ENCODE results near the gene JSRP1. TPM values are rescaled to one million over a fixed set of nuclear protein-coding genes. Genes with fewer than 3 reads are reported as not detected.

JSRP1 gene
- total and polyA plus RNA-seq, 2 of the 8 experiments (the other 6 are each of a cell fraction or from before 2014, with no cell fraction given) = 0.24 to 0.56 TPM

GRCh38 chr19:2227415-2228156 is 28.6 kb downstream of the JSRP1 start:
- Histone ChIP-seq H3K14ac (ENCODE audit: insufficient read length) (no peak overlapping the region), H4K91ac (replicated peaks; ENCODE audit: insufficient read length, low read length) (no peak overlapping the region), H2AK5ac (ENCODE audit: low read depth, low read length) (no peak overlapping the region), H3K36me3 (ENCODE audit: control insufficient read depth in 2 of 4, insufficient read depth in 4 of 4, low read length in 3 of 4) (peaks cover 0 to 49% (median 14%) of the 10 kb centered on the region in 4 experiments), H3K4me1 (replicated peaks in 1 of 4; ENCODE audit: control insufficient read depth in 3 of 4, insufficient read depth in 4 of 4, low read length in 3 of 4) (no peaks in the 10 kb centered on the region), H3K56ac (replicated peaks; ENCODE audit: insufficient read length, low read depth, low read length) (no peak overlapping the region), H3K79me2 (ENCODE audit: control insufficient read depth in 1 of 2, insufficient read depth in 2 of 2, low read length in 2 of 2) (no peaks in the 10 kb centered on the region), H3K4me2 (ENCODE audit: insufficient read depth in 1 of 2, low read depth in 2 of 2, low read length in 2 of 2) (no peak overlapping the region), H4K5ac (ENCODE audit: insufficient read length, low read depth, low read length) (no peak overlapping the region), H3K9ac (replicated peaks in 1 of 4; ENCODE audit: extremely low read depth in 1 of 4, low read depth in 3 of 4, low read length in 3 of 4) (no peak overlapping the region), H3K18ac (ENCODE audit: extremely low read depth, low read length) (no peak overlapping the region), H4K20me1 (replicated peaks in 1 of 2; ENCODE audit: control insufficient read depth in 1 of 2, insufficient read depth in 2 of 2, low read length in 2 of 2) (peaks cover 0 to 16% of the 10 kb centered on the region in 2 experiments), H2BK120ac (replicated peaks; ENCODE audit: low read depth, low read length) (no peak overlapping the region), H3K27me3 (replicated peaks in 1 of 4; ENCODE audit: control insufficient read depth in 3 of 4, extremely low read depth in 1 of 4, insufficient read depth in 3 of 4, low read length in 3 of 4) (no peaks in the 10 kb centered on the region), H2BK5ac (ENCODE audit: low read depth, low read length) (no peak overlapping the region), H3K79me1 (ENCODE audit: low read depth, low read length) (no peaks in the 10 kb centered on the region), H3K27ac (ENCODE audit: low read depth, low read length) (no peak overlapping the region), H3K9me3 (ENCODE audit: insufficient read depth in 2 of 2, low read depth in 1 of 2, low read length in 1 of 2) (no peaks in the 10 kb centered on the region), H2AFZ (ENCODE audit: low read length) (no peak overlapping the region), H3K4me3 (ENCODE audit: extremely low read depth in 1 of 4, insufficient read depth in 2 of 4, low read depth in 3 of 4, low read length in 4 of 4) (no peak overlapping the region), H2BK15ac (ENCODE audit: low read length) (no peak overlapping the region), H4K8ac (ENCODE audit: extremely low read depth, insufficient read depth, low read length) (0 out of 2 replicates have a peak overlapping the region, but pooled peaks have one; percentile 51), H3K23ac (ENCODE audit: insufficient read length) (no peak overlapping the region), H3K23me2 (ENCODE audit: low read depth, low read length) (no peaks in the 10 kb centered on the region), H2BK12ac (ENCODE audit: low read depth, low read length) (no peak overlapping the region), H3K4ac (replicated peaks; ENCODE audit: insufficient read length, low read depth, low read length) (no peak overlapping the region), H2BK20ac (ENCODE audit: low read length) (no peak overlapping the region)
- 97% methylated on average over 25 of the region's 67 CpGs; no CpG with 5 or more reads in 1 of the 2 experiments for WGBS, 2 experiments (ENCODE audit: extremely low coverage in 1 of 2, insufficient coverage in 1 of 2, insufficient read length in 1 of 2, insufficient replicate concordance in 2 of 2, low coverage in 1 of 2, low lambda C conversion rate in 2 of 2, missing lambda C conversion rate in 1 of 2)
- CTCF ChIA-PET (ENCODE audit: partially characterized antibody) = interaction anchor here (0.6 to 4.4 kb wide), 6 partner anchors 9 to 108 kb away, joined by 3 to 19 read pairs (median 4); no protein-coding TSS in a partner anchor
- TF ChIP-seq ATF3 (IDR thresholded peaks at IDR 0.05; ENCODE audit: insufficient read depth, low read depth, low read length) = no peak
- TF ChIP-seq HDAC2 (IDR thresholded peaks at IDR 0.05; ENCODE audit: borderline replicate concordance in 1 of 2, low read depth in 2 of 2, low read length in 2 of 2) = no peak
- no peak for TF ChIP-seq RFX5 (IDR thresholded peaks at IDR 0.05; ENCODE audit: borderline replicate concordance, low read depth, low read length)
- no peak for TF ChIP-seq FOSL1 (IDR thresholded peaks at IDR 0.05; ENCODE audit: insufficient read depth, low read depth, low read length)
- no peak for TF ChIP-seq CHD2 (IDR thresholded peaks at IDR 0.05; ENCODE audit: low read length)
- TF ChIP-seq GTF2F1 (IDR thresholded peaks at IDR 0.05; ENCODE audit: borderline replicate concordance, low read depth, low read length) = no peak
- TF ChIP-seq KDM1A (IDR thresholded peaks at IDR 0.05; ENCODE audit: borderline replicate concordance, low read length) = no peak
- no peak for TF ChIP-seq JUND (IDR thresholded peaks at IDR 0.05; ENCODE audit: low read length)
- DNase-seq (ENCODE audit: low read depth in 1 of 2, low spot score in 2 of 2) (no peak), FAIRE-seq (no peak)
- POLR2A ChIA-PET (ENCODE audit: partially characterized antibody) = interaction anchor here (0.6 to 6.3 kb wide), 8 partner anchors 6 to 100 kb away, joined by 3 to 61 read pairs (median 6); partner anchors contain the start of genes AMH and PLEKHJ1
